NT2/D1 (cell line): Measurements from ENCODE around the gene CENPN.

Experiments
- DNase-seq: peaks from one replicate; pipeline ENCODE4 v3.0.0-alpha.2; 2011; ENCODE audit warnings: low read depth, low spot score
- H3K27me3 ChIP-seq: 2 replicates; pipeline ENCODE4 v1.6.0; 2011; ENCODE audit warnings: mild to moderate bottlenecking; ENCODE audit not compliant: insufficient read length, insufficient read depth
- H3K36me3 ChIP-seq: 2 replicates; pipeline ENCODE4 v1.6.1; 2011; ENCODE audit warnings: mild to moderate bottlenecking, low read length, mixed read lengths; ENCODE audit not compliant: insufficient read depth, insufficient read length
- H3K4me1 ChIP-seq: 2 replicates; pipeline ENCODE4 v1.5.1; 2011; ENCODE audit not compliant: insufficient read depth, insufficient read length
- H3K4me3 ChIP-seq: 2 replicates; pipeline ENCODE4 v1.5.1; 2011; ENCODE audit warnings: low read depth; ENCODE audit not compliant: insufficient read length
- H3K9ac ChIP-seq: 2 replicates; pipeline ENCODE4 v1.6.0; 2011; ENCODE audit warnings: low read depth; ENCODE audit not compliant: insufficient read length
- H3K9me3 ChIP-seq: 2 replicates; pipeline ENCODE4 v1.5.1; 2011; ENCODE audit warnings: mild to moderate bottlenecking, low read length; ENCODE audit not compliant: insufficient read depth
- SUZ12 ChIP-seq: IDR thresholded peaks from 2 replicates; pipeline ENCODE4 v1.6.1; 2011; ENCODE audit not compliant: insufficient read length, insufficient read depth; ENCODE audit errors: extremely low read depth
- YY1 ChIP-seq: IDR thresholded peaks from 2 replicates; pipeline ENCODE4 v1.6.1; 2011; ENCODE audit not compliant: insufficient read length, insufficient read depth
- ZNF274 ChIP-seq: IDR thresholded peaks from 2 replicates; pipeline ENCODE4 v1.6.1; 2011; ENCODE audit warnings: mild to moderate bottlenecking, low read depth, low read length

Gene CENPN

GRCh38 chr16:80984124-80984892, 22.7 kb upstream of the CENPN start:
- no peak overlapping the region for H3K9ac ChIP-seq
- DNase-seq = no peak
- H3K4me1 ChIP-seq = no peaks in the 10 kb centered on the region
- H3K4me3 ChIP-seq = no peak overlapping the region
- TF ChIP-seq SUZ12 (no peak), YY1 (no peak), ZNF274 (no peak)
- H3K9me3 ChIP-seq = no peaks in the 10 kb centered on the region
- H3K27me3 ChIP-seq = no peaks in the 10 kb centered on the region
- peaks cover 10% of the 10 kb centered on the region for H3K36me3 ChIP-seq

GRCh38 chr16:80985611-80986010, 21.4 kb upstream of the CENPN start:
- TF ChIP-seq ZNF274 (no peak), SUZ12 (no peak), YY1 (no peak)
- peaks cover 3% of the 10 kb centered on the region for H3K36me3 ChIP-seq
- no peak overlapping the region for H3K9ac ChIP-seq
- no peaks in the 10 kb centered on the region for H3K9me3 ChIP-seq
- H3K4me3 ChIP-seq = no peak overlapping the region
- no peaks in the 10 kb centered on the region for H3K27me3 ChIP-seq
- no peaks in the 10 kb centered on the region for H3K4me1 ChIP-seq
- DNase-seq = no peak

DNA sequence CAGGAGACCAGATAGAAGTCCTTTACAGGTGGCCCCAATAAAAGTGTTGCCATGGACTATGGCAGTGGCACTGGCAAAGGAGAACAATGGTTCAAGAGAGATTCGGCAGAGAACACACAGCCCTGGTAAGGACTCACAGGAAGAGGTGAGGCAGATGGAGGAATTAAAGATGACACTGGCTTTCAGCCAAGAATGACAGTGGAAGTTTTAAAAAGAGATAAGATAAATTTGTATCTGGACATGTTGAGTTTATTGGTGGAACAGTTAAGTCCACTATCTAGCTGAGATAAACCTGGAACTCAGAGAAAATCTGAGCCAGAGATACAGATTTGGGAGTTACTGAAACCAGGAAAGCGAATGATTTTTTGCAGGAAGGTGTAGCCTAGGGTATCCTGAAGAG, 20.5 kb upstream of the CENPN start:
- H3K4me1 ChIP-seq = no peaks in the 10 kb centered on the region
- no peak for TF ChIP-seq SUZ12
- TF ChIP-seq ZNF274 = no peak
- no peak for TF ChIP-seq YY1

GRCh38 chr16:80988756-80989155, 18.3 kb upstream of the CENPN start:
- no peak overlapping the region for H3K4me3 ChIP-seq
- TF ChIP-seq SUZ12 (no peak), YY1 (no peak), ZNF274 (no peak)
- H3K9me3 ChIP-seq = no peaks in the 10 kb centered on the region
- no peak for DNase-seq
- H3K9ac ChIP-seq = no peak overlapping the region
- H3K27me3 ChIP-seq = no peaks in the 10 kb centered on the region
- peaks cover 8% of the 10 kb centered on the region for H3K36me3 ChIP-seq
- H3K4me1 ChIP-seq = no peaks in the 10 kb centered on the region

More for the DNA sequence above, 20.5 kb upstream of the CENPN start:
- H3K9ac ChIP-seq = no peak overlapping the region
- no peak for DNase-seq
- peaks cover 4% of the 10 kb centered on the region for H3K36me3 ChIP-seq
- no peak overlapping the region for H3K4me3 ChIP-seq
- H3K9me3 ChIP-seq = no peaks in the 10 kb centered on the region
- no peaks in the 10 kb centered on the region for H3K27me3 ChIP-seq

DNA sequence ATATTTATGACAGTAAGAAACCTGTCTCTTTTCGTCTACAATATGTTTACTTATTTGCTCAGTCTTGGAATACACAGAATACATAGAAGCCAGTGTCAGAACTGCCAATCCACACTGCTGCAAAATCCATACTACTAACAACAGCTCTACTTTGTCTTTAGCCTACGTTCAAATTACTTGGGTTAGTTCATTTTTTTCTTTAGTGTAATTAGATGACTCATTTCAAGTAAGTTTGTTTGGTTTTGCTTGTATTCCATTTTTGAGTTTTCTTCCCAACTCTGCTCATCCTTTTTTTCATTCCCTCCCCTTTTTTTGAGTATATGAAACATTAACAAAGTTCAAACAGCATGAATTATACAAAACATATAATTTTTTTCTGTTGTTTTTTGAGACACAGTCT, 17.2 kb upstream of the CENPN start:
- Histone ChIP-seq H3K36me3 (peaks cover 8% of the 10 kb centered on the region), H3K4me3 (no peak overlapping the region), H3K9ac (no peak overlapping the region), H3K4me1 (no peaks in the 10 kb centered on the region), H3K27me3 (no peaks in the 10 kb centered on the region), H3K9me3 (no peaks in the 10 kb centered on the region)
- DNase-seq = no peak
- TF ChIP-seq ZNF274 (no peak), YY1 (no peak), SUZ12 (no peak)

DNA sequence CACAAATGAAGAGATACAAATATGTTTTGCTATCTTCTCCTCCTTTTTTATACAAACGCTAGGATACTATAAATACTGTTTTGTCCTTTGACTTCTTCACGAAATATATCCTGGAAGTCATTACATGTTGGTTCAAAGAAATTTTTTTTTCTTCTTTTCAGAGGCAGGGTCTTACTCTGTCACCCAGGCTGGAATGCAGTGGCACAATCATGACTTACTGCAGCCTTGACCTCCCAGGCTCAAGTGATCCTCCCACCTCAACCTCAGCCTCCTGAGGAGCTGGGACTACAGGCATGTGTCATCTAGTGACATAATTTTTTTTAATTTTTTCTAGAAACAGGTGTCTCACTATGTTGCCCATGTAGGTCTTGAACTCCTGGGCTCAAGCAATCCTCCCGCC, 16.4 kb upstream of the CENPN start:
- H3K9me3 ChIP-seq = no peaks in the 10 kb centered on the region
- no peak overlapping the region for H3K4me3 ChIP-seq
- H3K36me3 ChIP-seq = peaks cover 9% of the 10 kb centered on the region
- no peak for TF ChIP-seq ZNF274
- no peak overlapping the region for H3K9ac ChIP-seq
- DNase-seq = no peak
- no peaks in the 10 kb centered on the region for H3K27me3 ChIP-seq
- H3K4me1 ChIP-seq = no peaks in the 10 kb centered on the region

DNA sequence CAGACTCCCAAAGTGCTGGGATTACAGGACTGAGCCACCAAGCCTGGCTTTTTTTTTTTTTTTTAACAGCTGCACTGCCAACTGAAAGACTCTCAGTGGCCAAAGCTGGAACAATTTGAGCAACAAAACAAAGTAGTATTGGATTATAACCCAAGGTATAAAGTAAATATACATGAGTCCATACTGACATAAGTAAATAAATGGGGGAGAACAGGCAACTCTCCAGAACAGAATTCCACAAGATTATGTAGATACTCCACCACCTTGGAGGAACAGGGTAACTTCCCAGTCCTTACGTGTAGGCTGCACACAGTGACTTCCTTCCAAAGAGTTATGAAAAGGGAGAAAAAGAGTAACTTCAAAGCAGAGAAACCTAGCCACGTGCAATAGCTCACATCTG, 16.0 kb upstream of the CENPN start:
- no peaks in the 10 kb centered on the region for H3K4me1 ChIP-seq
- H3K4me3 ChIP-seq = no peak overlapping the region
- peaks cover 10% of the 10 kb centered on the region for H3K36me3 ChIP-seq
- DNase-seq = no peak
- no peaks in the 10 kb centered on the region for H3K9me3 ChIP-seq
- no peak overlapping the region for H3K9ac ChIP-seq
- no peaks in the 10 kb centered on the region for H3K27me3 ChIP-seq
- TF ChIP-seq YY1 = no peak
- no peak for TF ChIP-seq SUZ12
- TF ChIP-seq ZNF274 = no peak
